ENCODE measurements around the gene CCR2.

GRCh38 chr3:46356276-46356675 is 2.4 kb downstream of the CCR2 start:
- TF ChIP-seq, protein P1, sequence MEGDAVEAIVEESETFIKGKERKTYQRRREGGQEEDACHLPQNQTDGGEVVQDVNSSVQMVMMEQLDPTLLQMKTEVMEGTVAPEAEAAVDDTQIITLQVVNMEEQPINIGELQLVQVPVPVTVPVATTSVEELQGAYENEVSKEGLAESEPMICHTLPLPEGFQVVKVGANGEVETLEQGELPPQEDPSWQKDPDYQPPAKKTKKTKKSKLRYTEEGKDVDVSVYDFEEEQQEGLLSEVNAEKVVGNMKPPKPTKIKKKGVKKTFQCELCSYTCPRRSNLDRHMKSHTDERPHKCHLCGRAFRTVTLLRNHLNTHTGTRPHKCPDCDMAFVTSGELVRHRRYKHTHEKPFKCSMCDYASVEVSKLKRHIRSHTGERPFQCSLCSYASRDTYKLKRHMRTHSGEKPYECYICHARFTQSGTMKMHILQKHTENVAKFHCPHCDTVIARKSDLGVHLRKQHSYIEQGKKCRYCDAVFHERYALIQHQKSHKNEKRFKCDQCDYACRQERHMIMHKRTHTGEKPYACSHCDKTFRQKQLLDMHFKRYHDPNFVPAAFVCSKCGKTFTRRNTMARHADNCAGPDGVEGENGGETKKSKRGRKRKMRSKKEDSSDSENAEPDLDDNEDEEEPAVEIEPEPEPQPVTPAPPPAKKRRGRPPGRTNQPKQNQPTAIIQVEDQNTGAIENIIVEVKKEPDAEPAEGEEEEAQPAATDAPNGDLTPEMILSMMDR (IDR thresholded peaks at IDR 0.05) = no peak
- TF ChIP-seq ZFX (IDR thresholded peaks at IDR 0.05; ENCODE audit: borderline replicate concordance) = no peak
